Ovary (tissue), 9 donors: ENCODE data around the gene EEF2K. TPM values are rescaled to one million over a fixed set of nuclear protein-coding genes. Genes with fewer than 3 reads are reported as not detected.

Source experiments
- DNase-seq, 5 donors: peaks; one replicate each; pipeline ENCODE4 v3.0.0-alpha.2; 2019 to 2020
- H3K27ac ChIP-seq, 2 donors: fragments of 200-600 bp; one replicate each; pipeline versions ENCODE4 v1.5.1 to v1.8.0; 2019 to 2022
- H3K27me3 ChIP-seq: fragments of 200-600 bp; one replicate; pipeline ENCODE4 v1.8.0; 2022
- H3K36me3 ChIP-seq: fragments of 200-600 bp; sonication (generic); one replicate; pipeline ENCODE4 v1.5.1; 2019
- H3K4me1 ChIP-seq: one replicate; pipeline ENCODE4 v1.8.1; 2013; ENCODE audit warnings: mild to moderate bottlenecking, moderate library complexity; ENCODE audit not compliant: insufficient read depth
- H3K4me3 ChIP-seq: fragments of 200-600 bp; sonication (generic); one replicate; pipeline ENCODE4 v1.5.1; 2017
- H3K9me3 ChIP-seq, 2 donors: fragments of 200-600 bp in 1 of 2; sonication (generic) in 1 of 2; one replicate each; pipeline versions ENCODE4 v1.5.1 to v1.8.1; 2013 to 2019; ENCODE audit warnings: mild to moderate bottlenecking in 1 of 2, moderate library complexity in 1 of 2
- CTCF ChIP-seq, 3 donors: fragments of 450-650 bp in 2 of 3; fragments of 200-600 bp in 1 of 3; IDR thresholded peaks; one replicate each; pipeline versions ENCODE4 v1.5.1 to v1.8.0; 2016 to 2022; ENCODE audit warnings: antibody characterized with exemption in 3 of 3, mild to moderate bottlenecking in 1 of 3
- EP300 ChIP-seq: sonication (generic); formaldehyde crosslinking; IDR thresholded peaks from one replicate; pipeline ENCODE4 v1.6.1; 2017; ENCODE audit warnings: antibody characterized with exemption
- POLR2A ChIP-seq: fragments of 450-650 bp; IDR thresholded peaks from one replicate; pipeline ENCODE4 v1.6.1; 2017; ENCODE audit warnings: antibody characterized with exemption, mild to moderate bottlenecking, moderate library complexity
- WGBS, 3 donors: extraction: QIAGEN DNeasy Blood & Tissue Kit in 1 of 3; methylation state at CpG; one replicate each; pipeline versions ENCODE4 v1.1.5 to v1.1.7; 2013 to 2017; 5-methylcytosine and 5-hydroxymethylcytosine counted together
- intact Hi-C, 4 donors: fragments of 100-400 bp; cut with DNase I; formaldehyde crosslinking; loops; one replicate each; pipeline versions ENCODE4 v1.11.0 to v1.15.1; 2022 to 2023
- polyA plus RNA-seq, 2 donors: library from polyadenylated mRNA; stranded (reverse); fragments of 200-250 nt in 1 of 2; fragments of 350-450 nt in 1 of 2; fragmentation: Illumina TruSeq in 1 of 2; extraction: RNeasy Lipid Tissue Mini Kit (QIAGEN cat#74804) in 1 of 2; gene quantifications; one replicate each; pipeline ENCODE4 v1.2.3, GENCODE V29; 2013 to 2014
- total RNA-seq, 7 donors: library from RNA; depleted of rRNA in 2 of 7; stranded (reverse); fragments of >200 nt in 2 of 7; fragmentation: NEBNext Ultra II Directional in 3 of 7; extraction: Animal tissue kit (Norgen Biotek cat#: 25700) in 3 of 7; gene quantifications; one replicate each; pipeline versions ENCODE4 v1.1.0 to v1.2.4, GENCODE V29; 2016 to 2023
- donor health status: DM: no; HTN: no; CAD: no; lungs with moderate emphysema.
- donor health status: DM: no; HTN: no; CAD: no.
- donor health status: Bipolar disorder and iron deficiency.
- donor health status: DM: yes; HTN: yes; CAD: no.
- donor health status: DM: no; HTN: no; CAD: no.
- donor health status: DM: yes; HTN: yes; CAD: no.

The EEF2K gene
- total and polyA plus RNA-seq, 9 donors = 8.1 to 37.6 (median 26.0) TPM

GRCh38 chr16:22225060-22225459, 19.0 kb downstream of the EEF2K start:
- TF ChIP-seq EP300 (no peak), CTCF (IDR thresholded peaks at IDR 0.05) (no peak), POLR2A (no peak)
- Histone ChIP-seq H3K4me1 (peaks cover 6% of the 10 kb centered on the region), H3K27ac (no peak overlapping the region), H3K4me3 (no peak overlapping the region), H3K36me3 (no peaks in the 10 kb centered on the region), H3K9me3 (no peaks in the 10 kb centered on the region), H3K27me3 (no peaks in the 10 kb centered on the region)
- WGBS, 3 donors = 56 to 60% (median 59%) methylated on average over 7 of the region's 7 CpGs
- DNase-seq = no peak
- intact Hi-C loops = no loop called here

- no peaks in the 10 kb centered on the region for H3K36me3 ChIP-seq
- WGBS, 3 donors = 50 to 60% (median 58%) methylated on average over 7 of the region's 7 CpGs
Measured at GRCh38 chr16:22229889-22230288, 23.8 kb downstream of the EEF2K start.

GRCh38 chr16:22232277-22233036, 26.4 kb downstream of the EEF2K start:
- no peak for TF ChIP-seq EP300
- no peak overlapping the region for H3K4me3 ChIP-seq
- intact Hi-C loops = no loop called here
- WGBS, 3 donors = 88 to 89% (median 88%) methylated on average over 14 of the region's 14 CpGs
- DNase-seq = no peak
- no peaks in the 10 kb centered on the region for H3K36me3 ChIP-seq
- H3K9me3 ChIP-seq = no peaks in the 10 kb centered on the region
- no peak overlapping the region for H3K27ac ChIP-seq
- H3K27me3 ChIP-seq = no peaks in the 10 kb centered on the region
- H3K4me1 ChIP-seq = no peaks in the 10 kb centered on the region

More at GRCh38 chr16:22229889-22230288, 23.8 kb downstream of the EEF2K start:
- intact Hi-C loops = no loop called here
- TF ChIP-seq EP300 = no peak
- TF ChIP-seq POLR2A = no peak
- no peak for TF ChIP-seq CTCF (IDR thresholded peaks at IDR 0.05)
- H3K9me3 ChIP-seq = no peaks in the 10 kb centered on the region
- no peak for DNase-seq
- no peak overlapping the region for H3K27ac ChIP-seq
- H3K27me3 ChIP-seq = no peaks in the 10 kb centered on the region
- no peaks in the 10 kb centered on the region for H3K4me1 ChIP-seq
- H3K4me3 ChIP-seq = no peak overlapping the region

GRCh38 chr16:22233037-22233372, 26.9 kb downstream of the EEF2K start:
- Histone ChIP-seq H3K4me1 (no peaks in the 10 kb centered on the region), H3K9me3 (no peaks in the 10 kb centered on the region), H3K36me3 (no peaks in the 10 kb centered on the region), H3K27ac (no peak overlapping the region), H3K27me3 (no peaks in the 10 kb centered on the region), H3K4me3 (no peak overlapping the region)
- DNase-seq = no peak
- WGBS, 3 donors = 82 to 88% (median 84%) methylated on average over 6 of the region's 6 CpGs
- intact Hi-C loops = no loop called here
- no peak for TF ChIP-seq CTCF (IDR thresholded peaks at IDR 0.05)
- TF ChIP-seq POLR2A = no peak
- TF ChIP-seq EP300 = no peak

GRCh38 chr16:22235839-22236745, 30.0 kb downstream of the EEF2K start:
- no peaks in the 10 kb centered on the region for H3K9me3 ChIP-seq
- H3K4me1 ChIP-seq = no peaks in the 10 kb centered on the region
- intact Hi-C loops = no loop called here
- peak in 1 of 5 donors; percentile 55 for DNase-seq
- no peaks in the 10 kb centered on the region for H3K27me3 ChIP-seq
- TF ChIP-seq POLR2A (no peak), CTCF (IDR thresholded peaks at IDR 0.05) (no peak), EP300 (no peak)
- no peaks in the 10 kb centered on the region for H3K36me3 ChIP-seq
- no peak overlapping the region for H3K4me3 ChIP-seq
- WGBS, 3 donors = 55 to 65% (median 57%) methylated on average over 9 of the region's 9 CpGs
- no peak overlapping the region for H3K27ac ChIP-seq
